GM12878 (cell line): ENCODE data around the gene HSPB3. TPM values are rescaled to one million over a fixed set of nuclear protein-coding genes. Genes with fewer than 3 reads are reported as not detected.

Experiments used
- ATAC-seq: fragments of 200-7000 bp; cut with Tn5 transposase; 3 replicates; pipeline ENCODE4 v1.9.1; 2020; ENCODE audit warnings: mild to moderate bottlenecking, moderate library complexity
- BruUV-seq: library from RNA; stranded (reverse); fragments of 400-500 nt; replicated peaks from 2 replicates; lab custom pipeline; 2021; lab: Mats Ljungman, UMichigan
- CTCF ChIA-PET: fragments of 300-600 bp; sonication (Branson Sonifier 250); formaldehyde crosslinking; extraction: SDS; loops from one replicate; lab custom pipeline; 2021; ENCODE audit warnings: inconsistent platforms; lab: Yijun Ruan, JAX
- POLR2A ChIA-PET: fragments of 350-600 bp; formaldehyde crosslinking; extraction: SDS; loops from one replicate; lab custom pipeline; 2021; ENCODE audit warnings: inconsistent platforms; lab: Charles Lee
- RAD21 ChIA-PET: fragments of 300-600 bp; sonication (Branson Sonifier 250); formaldehyde crosslinking; loops from one replicate; lab custom pipeline; 2023; ENCODE audit warnings: antibody characterized with exemption; ENCODE audit not compliant: unreplicated experiment; lab: Charles Lee
- SMC1A ChIA-PET: fragments of 300-600 bp; sonication (Branson Sonifier 250); formaldehyde crosslinking; loops from one replicate; lab custom pipeline; 2023; ENCODE audit not compliant: unreplicated experiment, uncharacterized antibody; lab: Charles Lee
- DNase-seq: peaks from one replicate; pipeline ENCODE4 v3.0.0-alpha.2; 2011; ENCODE audit warnings: low read depth, low spot score
- FAIRE-seq: peaks from 3 replicates; lab custom pipeline; 2011; peaks lifted over from hg19 to GRCh38; lab: Jason Lieb, UNC
- H2AFZ ChIP-seq: 2 replicates; pipeline ENCODE4 v1.6.0; 2011; ENCODE audit warnings: low read depth, low read length, control low read depth; ENCODE audit not compliant: control insufficient read depth
- H3K27ac ChIP-seq: 2 replicates; pipeline ENCODE4 v1.5.1; 2011; ENCODE audit warnings: control low read depth; ENCODE audit not compliant: control insufficient read depth, insufficient read depth
- H3K27me3 ChIP-seq, 2 experiments: replicated peaks in 1 of 2; 2 replicates each; pipeline versions ENCODE4 v1.6.0 to v1.6.1; 2011; ENCODE audit warnings: low read length in 1 of 2; ENCODE audit not compliant: control insufficient read depth in 2 of 2, insufficient read depth in 2 of 2
- H3K36me3 ChIP-seq, 2 experiments: 2 replicates each; pipeline ENCODE4 v1.5.1; 2011; ENCODE audit warnings: low read length in 1 of 2; ENCODE audit not compliant: control insufficient read depth in 2 of 2, insufficient read depth in 2 of 2
- H3K4me1 ChIP-seq: 2 replicates; pipeline ENCODE4 v1.6.1; 2011; ENCODE audit warnings: mild to moderate bottlenecking, low read length, moderate library complexity, mixed read lengths; ENCODE audit not compliant: control insufficient read depth, insufficient read depth
- H3K4me2 ChIP-seq: 2 replicates; pipeline ENCODE4 v1.6.0; 2011; ENCODE audit warnings: control low read depth; ENCODE audit not compliant: control insufficient read depth, insufficient read depth
- H3K4me3 ChIP-seq: fragments of 200-600 bp; sonication (generic); 2 replicates; pipeline ENCODE4 v1.5.1; 2016
- H3K79me2 ChIP-seq: 2 replicates; pipeline ENCODE4 v1.6.0; 2011; ENCODE audit warnings: low read length; ENCODE audit not compliant: control insufficient read depth, insufficient read depth
- H3K9ac ChIP-seq: 2 replicates; pipeline ENCODE4 v1.8.0; 2011; ENCODE audit warnings: low read length, control low read depth, mixed read lengths; ENCODE audit not compliant: control insufficient read depth, insufficient read depth
- H3K9me3 ChIP-seq: replicated peaks from 3 replicates; pipeline ENCODE4 v1.5.1; 2011; ENCODE audit warnings: mild to moderate bottlenecking, low read length; ENCODE audit not compliant: control insufficient read depth, insufficient read depth
- H4K20me1 ChIP-seq: 2 replicates; pipeline ENCODE4 v1.6.0; 2011; ENCODE audit not compliant: control insufficient read depth, insufficient read depth
- BCLAF1 ChIP-seq: fragments of 450-650 bp; IDR thresholded peaks from 2 replicates; pipeline ENCODE4 v1.6.1; 2017; ENCODE audit warnings: antibody characterized with exemption, mild to moderate bottlenecking, moderate library complexity
- CBX5 ChIP-seq: sonication (generic); IDR thresholded peaks from 2 replicates; pipeline ENCODE4 v1.6.1; 2016; ENCODE audit warnings: low read depth, moderate library complexity, mild to moderate bottlenecking, inconsistent platforms
- CHD2 ChIP-seq: IDR thresholded peaks from 2 replicates; pipeline ENCODE4 v1.6.1; 2011; ENCODE audit warnings: low read depth, low read length, improper control_type of control experiment, borderline replicate concordance
- CHD4 ChIP-seq: fragments of 200-600 bp; sonication (generic); IDR thresholded peaks from 2 replicates; pipeline ENCODE4 v1.6.1; 2016; ENCODE audit warnings: mild to moderate bottlenecking
- CREB1 ChIP-seq: IDR thresholded peaks from 2 replicates; pipeline ENCODE4 v1.6.1; 2012; ENCODE audit warnings: low read depth, mild to moderate bottlenecking, inconsistent platforms
- CREM ChIP-seq: IDR thresholded peaks from 2 replicates; pipeline ENCODE4 v1.6.1; 2014; ENCODE audit warnings: antibody characterized with exemption, low read depth
- FOXK2 ChIP-seq: fragments of 450-650 bp; IDR thresholded peaks from 2 replicates; pipeline ENCODE4 v1.6.1; 2017; ENCODE audit warnings: mild to moderate bottlenecking, moderate library complexity
- GABPA ChIP-seq: IDR thresholded peaks from 2 replicates; pipeline ENCODE4 v1.6.1; 2014; ENCODE audit warnings: antibody characterized with exemption, low read depth, mild to moderate bottlenecking, inconsistent platforms
- HDGF ChIP-seq: fragments of 450-650 bp; IDR thresholded peaks from 2 replicates; pipeline ENCODE4 v1.6.1; 2016; ENCODE audit warnings: antibody characterized with exemption
- NFIC ChIP-seq: IDR thresholded peaks from 2 replicates; pipeline ENCODE4 v1.6.1; 2012; ENCODE audit warnings: low read depth, mild to moderate bottlenecking, inconsistent platforms, low read length, moderate library complexity
- RAD51 ChIP-seq: fragments of 450-650 bp; IDR thresholded peaks from 2 replicates; pipeline ENCODE4 v1.6.1; 2016; ENCODE audit warnings: moderate library complexity, mild to moderate bottlenecking, inconsistent platforms
- RBBP5 ChIP-seq: fragments of 200-600 bp; sonication (generic); conservative IDR thresholded peaks from 2 replicates; pipeline ENCODE4 v1.6.1; 2016
- SIX5 ChIP-seq: IDR thresholded peaks from 2 replicates; pipeline ENCODE4 v1.6.1; 2011; ENCODE audit warnings: mild to moderate bottlenecking, low read depth, low read length, moderate library complexity; ENCODE audit not compliant: severe bottlenecking
- SRF ChIP-seq, 2 experiments: IDR thresholded peaks; 2 replicates each; pipeline ENCODE4 v1.6.1; 2011; ENCODE audit warnings: low read depth in 2 of 2, low read length in 2 of 2, mild to moderate bottlenecking in 1 of 2, moderate library complexity in 1 of 2
- YY1 ChIP-seq: IDR thresholded peaks from 2 replicates; pipeline ENCODE4 v1.6.1; 2011; ENCODE audit warnings: low read depth, mild to moderate bottlenecking, low read length
- WGBS: methylation state at CpG from one replicate; pipeline ENCODE4 v1.1.6; 2016; ENCODE audit warnings: low lambda C conversion rate; ENCODE audit not compliant: insufficient replicate concordance, insufficient coverage; ENCODE audit errors: missing lambda C conversion rate; 5-methylcytosine and 5-hydroxymethylcytosine counted together
- in situ Hi-C: fragments of 300-500 bp; cut with MboI; formaldehyde crosslinking; loops from 9 replicates; pipeline ENCODE4 v1.14.3; 2018; ENCODE audit warnings: mixed read lengths
- intact Hi-C: fragments of 100-400 bp; cut with micrococcal nuclease; formaldehyde crosslinking; loops from one replicate; pipeline ENCODE4 v1.14.2; 2022; ENCODE audit not compliant: unreplicated experiment
- polyA plus RNA-seq, 11 experiments: library from polyadenylated mRNA; depleted of rRNA in 4 of 11; unstranded in 6 of 11; stranded (reverse) in 5 of 11; fragments of >200 nt; fragmentation: Nextera tagmentation in 4 of 11; fragmentation: Illumina TruSeq in 1 of 11; extraction: Ambion mirVana in 4 of 11; extraction: Trizol in 1 of 11; gene quantifications; 1 replicate in 1 of 11; 2 replicates in 10 of 11; pipeline versions ENCODE4 v1.2.1 to v1.2.3, GENCODE V29; 2011 to 2016; ENCODE audit warnings: inconsistent platforms in 2 of 11, missing spikeins in 2 of 11, low read depth in 1 of 11
- total RNA-seq, 4 experiments: library from RNA; depleted of rRNA in 3 of 4; stranded (reverse); fragments of >200 nt in 3 of 4; fragmentation: Illumina TruSeq in 1 of 4; extraction: Trizol in 1 of 4; gene quantifications; 2 replicates each; pipeline versions ENCODE4 v1.2.1 to v1.2.3, GENCODE V29; 2013 to 2021
- TF ChIP-seq, protein P1 (sequence below): fragments of 450-650 bp; IDR thresholded peaks from 2 replicates; pipeline ENCODE4 v1.6.1; 2016; ENCODE audit warnings: mild to moderate bottlenecking
- TF ChIP-seq, protein P2 (sequence below): fragments of 450-650 bp; IDR thresholded peaks from 2 replicates; pipeline ENCODE4 v1.6.1; 2017; ENCODE audit warnings: mild to moderate bottlenecking, moderate library complexity

The HSPB3 gene
- total and polyA plus RNA-seq, 10 of the 15 experiments (the other 5 are each of a cell fraction or from before 2014, with no cell fraction given) = 0.11 to 0.60 (median 0.29) TPM; not detected in 7

GRCh38 chr5:54450542-54450941 is 5.0 kb upstream of the HSPB3 start:
- no peak for DNase-seq
- no peak overlapping the region for H3K27ac ChIP-seq
- in situ Hi-C loops = no loop called here
- no peaks in the 10 kb centered on the region for H3K36me3 ChIP-seq
- TF ChIP-seq CBX5 (no peak), CHD2 (no peak), BCLAF1 (no peak), SRF (IDR thresholded peaks at IDR 0.05; ENCODE audit: low read depth in 2 of 2, low read length in 2 of 2) (no peak), RBBP5 (no peak), CREB1 (no peak), YY1 (no peak), SIX5 (no peak), CREM (no peak), FOXK2 (no peak), RAD51 (no peak), GABPA (no peak), HDGF (no peak), NFIC (no peak), CHD4 (no peak)
- TF ChIP-seq, protein P1, sequence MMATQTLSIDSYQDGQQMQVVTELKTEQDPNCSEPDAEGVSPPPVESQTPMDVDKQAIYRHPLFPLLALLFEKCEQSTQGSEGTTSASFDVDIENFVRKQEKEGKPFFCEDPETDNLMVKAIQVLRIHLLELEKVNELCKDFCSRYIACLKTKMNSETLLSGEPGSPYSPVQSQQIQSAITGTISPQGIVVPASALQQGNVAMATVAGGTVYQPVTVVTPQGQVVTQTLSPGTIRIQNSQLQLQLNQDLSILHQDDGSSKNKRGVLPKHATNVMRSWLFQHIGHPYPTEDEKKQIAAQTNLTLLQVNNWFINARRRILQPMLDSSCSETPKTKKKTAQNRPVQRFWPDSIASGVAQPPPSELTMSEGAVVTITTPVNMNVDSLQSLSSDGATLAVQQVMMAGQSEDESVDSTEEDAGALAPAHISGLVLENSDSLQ = no peak
- TF ChIP-seq, protein P2, sequence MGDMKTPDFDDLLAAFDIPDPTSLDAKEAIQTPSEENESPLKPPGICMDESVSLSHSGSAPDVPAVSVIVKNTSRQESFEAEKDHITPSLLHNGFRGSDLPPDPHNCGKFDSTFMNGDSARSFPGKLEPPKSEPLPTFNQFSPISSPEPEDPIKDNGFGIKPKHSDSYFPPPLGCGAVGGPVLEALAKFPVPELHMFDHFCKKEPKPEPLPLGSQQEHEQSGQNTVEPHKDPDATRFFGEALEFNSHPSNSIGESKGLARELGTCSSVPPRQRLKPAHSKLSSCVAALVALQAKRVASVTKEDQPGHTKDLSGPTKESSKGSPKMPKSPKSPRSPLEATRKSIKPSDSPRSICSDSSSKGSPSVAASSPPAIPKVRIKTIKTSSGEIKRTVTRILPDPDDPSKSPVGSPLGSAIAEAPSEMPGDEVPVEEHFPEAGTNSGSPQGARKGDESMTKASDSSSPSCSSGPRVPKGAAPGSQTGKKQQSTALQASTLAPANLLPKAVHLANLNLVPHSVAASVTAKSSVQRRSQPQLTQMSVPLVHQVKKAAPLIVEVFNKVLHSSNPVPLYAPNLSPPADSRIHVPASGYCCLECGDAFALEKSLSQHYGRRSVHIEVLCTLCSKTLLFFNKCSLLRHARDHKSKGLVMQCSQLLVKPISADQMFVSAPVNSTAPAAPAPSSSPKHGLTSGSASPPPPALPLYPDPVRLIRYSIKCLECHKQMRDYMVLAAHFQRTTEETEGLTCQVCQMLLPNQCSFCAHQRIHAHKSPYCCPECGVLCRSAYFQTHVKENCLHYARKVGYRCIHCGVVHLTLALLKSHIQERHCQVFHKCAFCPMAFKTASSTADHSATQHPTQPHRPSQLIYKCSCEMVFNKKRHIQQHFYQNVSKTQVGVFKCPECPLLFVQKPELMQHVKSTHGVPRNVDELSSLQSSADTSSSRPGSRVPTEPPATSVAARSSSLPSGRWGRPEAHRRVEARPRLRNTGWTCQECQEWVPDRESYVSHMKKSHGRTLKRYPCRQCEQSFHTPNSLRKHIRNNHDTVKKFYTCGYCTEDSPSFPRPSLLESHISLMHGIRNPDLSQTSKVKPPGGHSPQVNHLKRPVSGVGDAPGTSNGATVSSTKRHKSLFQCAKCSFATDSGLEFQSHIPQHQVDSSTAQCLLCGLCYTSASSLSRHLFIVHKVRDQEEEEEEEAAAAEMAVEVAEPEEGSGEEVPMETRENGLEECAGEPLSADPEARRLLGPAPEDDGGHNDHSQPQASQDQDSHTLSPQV = no peak
- TF ChIP-seq, all 136 proteins: peak for 0
- RAD21 ChIA-PET = no interaction called here
- ATAC-seq (no peak), FAIRE-seq (no peak)
- H3K4me3 ChIP-seq = no peak overlapping the region
- H3K4me2 ChIP-seq = no peak overlapping the region
- H2AFZ ChIP-seq = no peak overlapping the region
- CTCF ChIA-PET = no interaction called here
- 65% methylated on average over 2 of the region's 2 CpGs for WGBS
- no peaks in the 10 kb centered on the region for H4K20me1 ChIP-seq
- H3K9ac ChIP-seq = no peak overlapping the region
- no TSS peak for BruUV-seq
- SMC1A ChIA-PET = no interaction called here
- no peaks in the 10 kb centered on the region for H3K79me2 ChIP-seq
- intact Hi-C loops = no loop called here
- POLR2A ChIA-PET = no interaction called here
- no peaks in the 10 kb centered on the region for H3K4me1 ChIP-seq
- H3K9me3 ChIP-seq = no peaks in the 10 kb centered on the region
- peaks cover 0 to 1% of the 10 kb centered on the region in 2 experiments; a peak in 2 of 4 replicates for H3K27me3 ChIP-seq
